Vagina (tissue), 2 donors: ENCODE results near the gene GLP2R. TPM values are rescaled to one million over a fixed set of nuclear protein-coding genes. Genes with fewer than 3 reads are reported as not detected.

ENCODE experiments used
- DNase-seq, 2 donors: peaks; one replicate each; pipeline ENCODE4 v3.0.0-alpha.2; 2017; ENCODE audit errors: extremely low spot score in 2 of 2
- H3K27ac ChIP-seq: fragments of 200-600 bp; sonication (generic); one replicate; pipeline ENCODE4 v1.5.1; 2019
- H3K27me3 ChIP-seq: fragments of 200-600 bp; sonication (generic); one replicate; pipeline ENCODE4 v1.5.1; 2019
- H3K36me3 ChIP-seq, 2 donors: fragments of 200-600 bp; sonication (generic); one replicate each; pipeline ENCODE4 v1.5.1; 2017 to 2019
- H3K4me1 ChIP-seq: fragments of 200-600 bp; sonication (generic); one replicate; pipeline ENCODE4 v1.5.1; 2019
- H3K4me3 ChIP-seq, 2 donors: fragments of 200-600 bp; sonication (generic); 1 replicate in 1 of 2; 2 replicates in 1 of 2; pipeline ENCODE4 v1.5.1; 2016 to 2019
- H3K9me3 ChIP-seq: fragments of 200-600 bp; sonication (generic); one replicate; pipeline ENCODE4 v1.5.1; 2019
- CTCF ChIP-seq, 3 experiments: fragments of 450-650 bp in 2 of 3; fragments of 200-600 bp in 1 of 3; sonication (generic) in 1 of 3; IDR thresholded peaks; one replicate each; pipeline ENCODE4 v1.5.1; 2017 to 2019; ENCODE audit warnings: antibody characterized with exemption in 3 of 3, mild to moderate bottlenecking in 2 of 3, moderate library complexity in 2 of 3
- POLR2A ChIP-seq, 2 donors: fragments of 450-650 bp; IDR thresholded peaks; one replicate each; pipeline ENCODE4 v1.6.1; 2017; ENCODE audit warnings: antibody characterized with exemption in 2 of 2, mild to moderate bottlenecking in 2 of 2, moderate library complexity in 2 of 2
- POLR2AphosphoS5 ChIP-seq, 2 donors: sonication (generic); formaldehyde crosslinking; IDR thresholded peaks; one replicate each; pipeline ENCODE4 v1.9.0; 2017; ENCODE audit warnings: antibody characterized with exemption in 2 of 2, mild to moderate bottlenecking in 2 of 2, low read depth in 1 of 2; ENCODE audit not compliant: insufficient read depth in 1 of 2
- intact Hi-C: fragments of 100-400 bp; cut with DNase I; formaldehyde crosslinking; loops from one replicate; pipeline ENCODE4 v1.15.1; 2023
- total RNA-seq: library from RNA; depleted of rRNA; stranded (reverse); fragments of >200 nt; gene quantifications from one replicate; pipeline ENCODE4 v1.2.3, GENCODE V29; 2016

Gene GLP2R
- total RNA-seq, 1 donor from 2014 or later: 2.9 TPM

- H3K9me3 ChIP-seq: no peaks in the 10 kb centered on the region
- intact Hi-C loops: no loop called here
- DNase-seq: no peak
- H3K4me1 ChIP-seq: no peaks in the 10 kb centered on the region
- TF ChIP-seq POLR2AphosphoS5 (IDR thresholded peaks at IDR 0.05; ENCODE audit: insufficient read depth in 1 of 2, low read depth in 1 of 2) (no peak), POLR2A (IDR thresholded peaks at IDR 0.05) (no peak), CTCF (IDR thresholded peaks at IDR 0.05) (no peak)
- H3K36me3 ChIP-seq: no peaks in the 10 kb centered on the region
- H3K27ac ChIP-seq: no peak overlapping the region
- no peaks in the 10 kb centered on the region for H3K27me3 ChIP-seq
- H3K4me3 ChIP-seq: no peak overlapping the region
Observed at GRCh38 chr17:9792181-9792840, 33.4 kb upstream of the GLP2R start.

- Histone ChIP-seq H3K27me3 (no peaks in the 10 kb centered on the region), H3K4me1 (no peaks in the 10 kb centered on the region), H3K36me3 (no peaks in the 10 kb centered on the region), H3K9me3 (no peaks in the 10 kb centered on the region), H3K27ac (no peak overlapping the region), H3K4me3 (no peak overlapping the region)
- intact Hi-C loops: no loop called here
- DNase-seq: no peak
- TF ChIP-seq POLR2AphosphoS5 (IDR thresholded peaks at IDR 0.05; ENCODE audit: insufficient read depth in 1 of 2, low read depth in 1 of 2) (no peak), CTCF (IDR thresholded peaks at IDR 0.05) (no peak), POLR2A (IDR thresholded peaks at IDR 0.05) (no peak)
Observed at GRCh38 chr17:9798008-9798407, 27.7 kb upstream of the GLP2R start.

- H3K9me3 ChIP-seq: no peaks in the 10 kb centered on the region
- DNase-seq: no peak
- intact Hi-C loops: no loop called here
- H3K27ac ChIP-seq: no peak overlapping the region
- no peak overlapping the region for H3K4me3 ChIP-seq
- no peaks in the 10 kb centered on the region for H3K4me1 ChIP-seq
- no peak for TF ChIP-seq CTCF (IDR thresholded peaks at IDR 0.05)
- TF ChIP-seq POLR2AphosphoS5 (IDR thresholded peaks at IDR 0.05; ENCODE audit: insufficient read depth in 1 of 2, low read depth in 1 of 2): no peak
- no peak for TF ChIP-seq POLR2A (IDR thresholded peaks at IDR 0.05)
- no peaks in the 10 kb centered on the region for H3K27me3 ChIP-seq
- no peaks in the 10 kb centered on the region for H3K36me3 ChIP-seq
Observed at GRCh38 chr17:9798724-9799123, 27.0 kb upstream of the GLP2R start.

- TF ChIP-seq CTCF (IDR thresholded peaks at IDR 0.05) (no peak), POLR2AphosphoS5 (IDR thresholded peaks at IDR 0.05; ENCODE audit: insufficient read depth in 1 of 2, low read depth in 1 of 2) (no peak)
- H3K27me3 ChIP-seq: no peaks in the 10 kb centered on the region
- no peak overlapping the region for H3K27ac ChIP-seq
- intact Hi-C loops: no loop called here
- no peak for DNase-seq
- H3K9me3 ChIP-seq: no peaks in the 10 kb centered on the region
- no peaks in the 10 kb centered on the region for H3K36me3 ChIP-seq
- no peaks in the 10 kb centered on the region for H3K4me1 ChIP-seq
- H3K4me3 ChIP-seq: no peak overlapping the region
Observed at GRCh38 chr17:9801505-9801904, 24.2 kb upstream of the GLP2R start.

GRCh38 chr17:9802294-9802693, 23.4 kb upstream of the GLP2R start:
- Histone ChIP-seq H3K4me3 (no peak overlapping the region), H3K27me3 (no peaks in the 10 kb centered on the region), H3K4me1 (no peaks in the 10 kb centered on the region), H3K9me3 (no peaks in the 10 kb centered on the region), H3K36me3 (no peaks in the 10 kb centered on the region), H3K27ac (no peak overlapping the region)
- TF ChIP-seq POLR2AphosphoS5 (IDR thresholded peaks at IDR 0.05; ENCODE audit: insufficient read depth in 1 of 2, low read depth in 1 of 2) (no peak), POLR2A (IDR thresholded peaks at IDR 0.05) (no peak)
- intact Hi-C loops: no loop called here
- DNase-seq: no peak
